Stimulated activated CD4-positive, alpha-beta T cell treated with anti-CD3 and anti-CD28 coated beads, Interleukin-2, amount 100 ng/mL, for 4 hours (primary cell): Measurements from ENCODE around the gene GRIN2B.

Source experiments
- DNase-seq: peaks from one replicate; pipeline ENCODE4 v3.0.0-alpha.2; 2020; ENCODE audit warnings: low read depth

The GRIN2B gene

GRCh38 chr12:13956060-13956590 lies 25.3 kb downstream of the GRIN2B start:
- DNase-seq: no peak

DNA sequence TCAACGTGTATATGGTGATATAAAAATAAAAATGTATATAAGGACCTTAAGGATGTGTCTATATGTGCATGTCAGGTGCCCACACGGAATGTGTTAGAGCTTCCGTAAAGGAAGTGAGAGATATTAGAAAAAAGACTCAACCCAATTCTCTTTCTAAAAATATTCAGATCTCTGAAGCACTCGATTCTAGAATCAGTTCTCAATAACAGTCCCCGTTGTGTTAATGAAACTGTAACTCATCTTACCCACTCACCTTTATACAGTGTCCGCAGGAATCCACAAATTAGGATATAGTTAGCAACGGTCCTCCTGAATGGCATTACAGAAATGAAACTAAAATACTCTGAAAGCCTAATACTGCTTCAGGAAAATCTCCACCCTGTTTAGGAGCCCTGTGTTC lies 29.3 kb downstream of the GRIN2B start:
- DNase-seq: no peak

DNA sequence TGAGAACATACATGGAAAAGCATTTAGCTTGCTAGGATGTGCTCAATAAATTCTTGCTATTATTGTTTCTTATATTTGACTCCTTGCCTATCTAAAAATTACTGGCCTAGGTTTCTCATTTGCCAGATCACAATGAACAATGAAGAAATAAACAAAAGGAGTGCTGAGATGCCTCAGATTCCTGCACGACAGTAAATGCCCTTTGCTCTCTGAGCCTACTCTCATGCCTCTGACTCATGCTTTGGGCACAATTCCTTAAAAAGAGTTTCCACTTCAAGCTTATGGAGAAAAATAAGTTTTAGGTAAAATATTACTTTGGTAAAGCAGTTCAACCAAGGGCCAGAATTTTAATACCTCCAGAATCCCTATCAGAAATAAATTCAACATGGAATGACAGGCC lies 30.9 kb downstream of the GRIN2B start:
- DNase-seq: no peak

DNA sequence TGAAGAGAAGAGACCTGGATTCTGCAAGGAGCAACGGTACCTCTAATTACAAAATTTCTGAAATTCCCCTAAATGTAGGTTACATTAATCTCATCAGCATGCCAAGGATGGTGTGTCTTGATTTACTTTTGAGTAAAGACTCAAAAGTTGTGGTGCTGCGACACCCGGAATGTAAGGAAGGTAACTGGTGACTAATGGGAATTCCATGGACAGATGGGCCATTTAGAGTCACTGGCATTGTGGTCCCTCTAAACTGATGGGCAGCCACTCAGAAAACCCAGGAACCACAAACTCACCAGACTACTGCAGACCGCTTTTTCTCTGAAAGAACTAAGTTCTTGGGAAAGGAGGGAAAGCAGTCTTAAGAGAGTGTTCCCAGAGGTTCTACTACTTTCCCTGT lies 32.8 kb downstream of the GRIN2B start:
- DNase-seq: no peak

DNA sequence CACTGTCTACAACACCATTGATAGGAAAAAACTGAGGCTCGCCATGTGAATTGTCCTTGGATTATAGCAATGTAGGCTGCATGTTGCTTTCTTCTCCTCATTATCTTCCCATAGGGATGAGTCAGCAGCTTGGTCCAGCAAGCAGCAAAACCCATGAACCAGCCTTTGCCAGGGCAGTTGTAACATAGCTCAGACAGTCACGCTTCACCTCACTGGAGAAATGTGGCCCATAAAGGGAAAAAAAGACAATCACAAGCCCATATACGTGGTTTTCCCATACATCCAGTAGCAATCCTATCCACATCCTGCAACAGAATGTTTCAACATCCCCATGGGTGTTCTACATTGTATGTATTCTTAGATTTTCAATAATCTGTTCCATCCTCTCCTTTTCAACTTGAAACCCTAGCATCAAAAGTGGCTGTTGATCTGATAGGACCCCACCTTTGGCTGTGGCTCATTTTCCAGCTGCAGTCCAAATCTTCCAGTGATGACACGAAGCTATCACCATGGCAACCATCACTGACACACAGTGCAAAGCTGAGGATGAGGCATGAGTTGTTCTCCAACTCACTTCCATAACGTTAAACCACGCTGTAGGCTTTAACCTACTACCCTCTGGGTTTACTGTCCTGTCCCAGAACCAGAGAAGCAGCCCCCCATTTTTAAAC lies 34.0 kb downstream of the GRIN2B start:
- no peak for DNase-seq

DNA sequence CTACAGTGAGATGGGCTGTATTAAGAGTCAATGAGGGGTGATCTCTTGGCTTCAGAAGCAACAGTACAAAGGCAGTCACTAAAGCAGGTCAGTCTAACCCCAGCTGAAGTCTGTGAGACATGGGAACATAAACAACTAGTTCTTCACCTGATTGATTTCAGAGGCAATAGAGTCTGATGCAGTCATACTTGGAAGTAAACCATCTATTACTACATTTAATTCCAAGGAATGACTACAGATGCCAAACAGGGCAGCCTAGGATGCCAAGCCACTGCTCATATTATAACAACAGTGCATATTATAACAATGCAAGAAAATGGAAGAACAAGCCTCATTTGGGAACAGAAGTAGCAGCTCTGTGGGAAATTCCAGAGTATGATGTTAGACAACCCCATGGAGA lies 35.8 kb downstream of the GRIN2B start:
- no peak for DNase-seq

DNA sequence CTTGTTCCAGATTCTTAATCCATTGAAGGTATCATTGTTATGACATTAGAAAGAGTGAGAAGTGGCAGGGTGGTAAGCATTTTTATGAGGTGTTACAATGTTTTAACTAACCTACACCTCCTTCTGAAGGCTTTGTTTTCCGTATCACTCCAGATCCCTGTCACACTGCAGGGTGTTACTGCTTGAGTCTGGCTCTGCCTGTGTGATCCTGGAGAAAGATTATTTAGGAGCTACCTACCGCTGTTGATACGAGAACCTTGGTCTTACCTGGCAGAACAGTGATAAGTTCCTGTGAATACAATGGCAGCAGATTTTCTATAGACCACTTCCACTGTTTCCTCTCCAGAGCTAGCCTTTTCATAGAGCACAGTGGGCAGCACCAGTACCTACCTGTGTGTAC lies 36.2 kb downstream of the GRIN2B start:
- DNase-seq: no peak

DNA sequence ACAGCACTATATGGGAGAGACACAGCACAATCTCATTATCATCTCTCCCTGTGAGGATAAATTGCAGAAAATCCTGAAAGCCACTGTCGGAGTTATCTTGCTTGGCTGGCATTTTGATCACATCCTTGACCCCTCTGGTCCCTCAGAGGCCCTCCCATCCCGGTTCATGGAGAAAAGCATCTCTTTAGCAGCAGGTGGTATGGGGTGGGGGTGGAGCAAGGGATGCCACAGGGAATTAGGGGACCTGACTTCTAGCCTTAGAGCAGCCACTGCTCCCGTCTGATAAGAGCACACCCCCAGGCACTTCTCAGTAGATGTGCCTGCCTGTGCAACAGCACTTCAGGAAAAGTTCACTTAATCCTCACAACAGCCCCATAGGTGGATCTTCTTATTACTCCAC lies 38.6 kb downstream of the GRIN2B start:
- no peak for DNase-seq

GRCh38 chr12:13941258-13942249 lies 39.8 kb downstream of the GRIN2B start:
- no peak for DNase-seq

DNA sequence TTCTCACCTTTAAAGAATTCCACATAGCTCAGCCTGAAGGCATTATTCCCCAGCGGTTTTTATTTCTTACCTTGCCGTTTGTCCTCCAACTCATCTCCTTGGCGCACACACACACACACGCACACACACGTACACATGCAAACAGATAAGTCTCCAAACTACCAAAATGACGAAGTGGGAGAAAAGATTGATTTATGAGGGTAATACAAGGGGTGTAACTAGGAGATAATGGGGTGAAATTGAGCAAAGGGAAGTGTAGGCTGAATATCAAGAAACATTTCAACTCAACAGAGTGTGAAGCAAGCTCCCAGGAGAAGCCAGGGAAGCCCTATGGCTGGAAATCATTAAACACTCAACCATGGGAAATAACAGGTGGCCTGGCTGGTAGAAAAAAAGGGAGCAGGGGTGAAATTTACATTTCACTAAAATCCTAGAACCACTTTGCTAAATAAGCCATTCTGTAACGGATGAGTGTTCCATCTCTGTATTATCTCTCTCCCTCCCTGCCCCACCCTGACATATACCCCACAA lies 41.0 kb downstream of the GRIN2B start:
- no peak for DNase-seq

- DNase-seq: no peak
Observed at GRCh38 chr12:13937735-13938134, 43.7 kb downstream of the GRIN2B start.

GRCh38 chr12:13935169-13935568 lies 46.2 kb downstream of the GRIN2B start:
- no peak for DNase-seq
